HS-27A (cell line): ENCODE measurements around the gene GSTT2.
"Not testable (repeated sequence)": the region's sequence is repeated elsewhere in the genome, so short reads cannot be mapped to it uniquely, and the experiment has no call there.

Experiments used
- DNase-seq: peaks from one replicate; pipeline ENCODE4 v3.0.0-alpha.2; 2012; ENCODE audit warnings: low read depth, missing footprints

GSTT2 gene

GRCh38 chr22:23979557-23980240 is at the start of gene GSTT2:
GSTT2 (plus strand) TSS chr22:23980134.
- not testable (repeated sequence) for DNase-seq

DNA sequence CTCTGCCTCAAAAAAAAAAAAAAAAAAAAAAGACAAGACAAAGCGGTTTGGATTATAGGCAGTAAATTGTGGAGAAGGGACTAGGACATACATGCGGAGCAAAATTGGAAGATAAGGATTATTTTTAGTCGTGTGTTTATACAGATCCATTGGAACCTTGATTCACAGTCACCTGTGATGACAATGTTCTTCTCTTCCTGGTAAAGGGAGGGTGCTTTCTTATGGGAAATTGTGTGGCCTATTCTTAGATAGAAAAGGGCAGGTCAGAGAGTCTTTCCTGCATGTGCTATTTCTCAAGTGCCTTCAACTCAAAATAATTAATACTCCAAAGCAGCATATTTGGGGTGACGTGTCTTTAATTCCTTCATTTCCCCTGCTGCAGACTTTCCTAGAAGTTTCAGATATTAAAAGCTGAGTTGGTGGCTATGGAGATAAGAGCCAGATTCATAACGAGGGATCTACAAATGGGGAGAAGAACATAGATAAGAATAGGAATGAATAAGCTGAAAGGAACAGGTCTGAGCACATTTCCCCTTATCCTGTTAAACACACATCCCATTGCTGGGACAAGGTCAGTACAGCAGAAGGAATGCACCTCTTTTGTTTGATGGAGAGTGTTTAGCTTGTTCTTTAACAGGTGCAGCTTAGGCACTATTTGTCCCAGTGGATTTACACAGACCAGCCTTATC is 41.5 kb upstream of the GSTT2 start:
- DNase-seq: no peak

- no peak for DNase-seq
These were observed 40.9 kb upstream of the GSTT2 start for GRCh38 chr22:23939017-23939357.

DNA sequence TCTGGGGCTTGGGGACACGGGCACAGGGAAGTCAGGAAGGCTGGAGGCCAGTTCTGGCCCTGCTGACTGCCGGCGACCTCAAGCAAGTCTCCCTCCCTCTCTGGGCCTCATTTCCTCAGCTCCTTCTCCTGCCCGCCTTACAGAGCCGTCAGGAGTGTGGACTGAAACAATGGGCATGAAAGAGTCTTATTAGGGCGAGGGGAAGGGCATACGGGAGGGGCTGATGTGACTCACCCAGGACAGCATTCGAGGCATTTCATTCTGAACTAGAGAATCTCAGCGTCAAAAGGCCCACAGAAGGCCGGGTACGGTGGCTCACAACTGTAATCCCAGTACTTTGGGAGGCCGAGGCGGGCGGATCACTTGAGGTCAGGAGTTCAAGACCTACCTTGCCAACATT is 39.8 kb upstream of the GSTT2 start:
- not testable (repeated sequence) for DNase-seq

DNA sequence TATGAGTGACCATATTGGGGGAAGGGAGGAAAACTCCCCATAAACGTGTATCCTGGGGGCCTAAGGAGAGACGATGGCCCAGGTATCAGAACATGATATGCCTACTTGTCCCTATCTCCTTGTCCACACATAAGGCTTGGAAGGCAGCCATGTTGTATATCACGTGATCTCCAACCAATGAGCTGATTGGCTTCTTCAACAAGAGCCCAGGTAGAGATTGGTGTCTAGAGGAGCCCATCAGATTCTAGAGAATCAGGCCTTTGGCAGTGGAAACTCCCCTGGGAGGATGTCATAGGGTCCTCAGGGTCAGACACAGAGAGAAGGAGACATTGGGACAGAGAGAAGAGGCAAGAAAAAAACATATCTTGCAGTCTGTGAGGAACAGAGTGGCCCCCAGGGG is 32.5 kb upstream of the GSTT2 start:
- DNase-seq: not testable (repeated sequence)

DNA sequence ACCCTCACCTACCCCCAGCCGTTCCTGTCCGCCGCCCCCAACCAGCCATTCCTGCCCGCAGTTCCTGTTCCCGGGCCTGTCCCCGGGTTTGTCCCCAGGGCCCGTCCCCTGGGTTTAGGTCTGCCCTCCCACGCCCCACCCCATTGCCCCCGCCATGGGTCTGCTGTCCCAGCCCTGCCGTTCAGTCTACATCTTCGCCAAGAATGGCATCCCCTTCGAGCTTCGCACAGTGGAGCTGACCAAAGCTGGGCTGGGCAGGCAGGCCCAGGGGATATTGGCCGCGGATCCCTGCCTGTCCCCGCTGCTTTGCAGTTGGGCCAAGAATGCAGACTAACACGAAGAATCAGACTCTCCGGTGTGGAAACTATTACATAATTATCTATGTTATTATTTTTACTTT is 30.2 kb upstream of the GSTT2 start:
- not testable (repeated sequence) for DNase-seq

DNA sequence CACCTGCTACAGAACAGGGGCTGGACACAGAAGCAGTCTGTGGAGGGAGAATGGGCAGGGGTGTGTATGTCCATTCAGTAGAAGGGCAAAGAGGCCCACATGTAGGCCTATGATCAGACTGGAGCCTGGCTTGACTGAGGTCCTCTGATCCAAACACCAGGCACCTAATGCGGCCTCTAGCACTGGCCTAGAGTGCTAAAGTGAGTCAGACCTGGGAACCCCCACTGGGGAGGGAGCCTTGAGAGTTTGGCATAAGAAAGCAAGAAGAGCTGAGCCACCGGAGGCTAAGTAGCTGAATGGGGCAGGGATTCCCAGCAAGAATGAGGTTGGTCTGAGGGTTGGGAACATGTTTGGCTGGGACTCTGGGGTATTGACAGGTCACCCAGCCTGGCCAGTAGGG is 28.6 kb upstream of the GSTT2 start:
- not testable (repeated sequence) for DNase-seq

DNA sequence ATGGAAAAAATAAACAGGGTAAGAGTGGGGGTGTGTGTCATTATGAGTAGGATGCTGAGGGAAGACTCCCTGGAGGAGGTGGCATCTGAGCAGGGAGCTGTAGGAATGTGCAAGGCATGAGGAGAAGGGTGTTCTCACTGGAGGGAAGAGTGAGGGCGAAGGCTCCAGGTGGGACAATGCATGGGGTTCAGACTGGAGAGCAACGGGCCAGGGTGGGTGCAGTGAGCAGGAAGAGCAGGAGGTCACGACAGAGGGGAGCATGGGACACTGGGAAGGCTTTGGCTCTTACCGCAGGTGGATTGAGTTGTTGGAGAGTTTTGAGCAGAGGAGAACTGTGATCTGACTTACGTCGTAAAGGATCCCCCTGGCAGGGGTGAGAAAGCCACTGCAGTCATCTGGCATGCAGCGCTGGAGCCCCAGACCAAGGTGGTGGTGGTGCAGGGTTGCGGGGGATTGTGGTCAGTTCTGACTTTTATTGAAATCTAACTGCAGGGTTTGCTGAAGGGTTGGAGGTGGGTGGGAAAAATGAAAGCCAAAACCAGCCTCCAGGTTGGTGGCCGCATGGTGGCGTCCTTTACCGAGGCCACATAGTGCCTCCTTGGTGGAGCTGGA is 27.0 kb upstream of the GSTT2 start:
- not testable (repeated sequence) for DNase-seq

DNA sequence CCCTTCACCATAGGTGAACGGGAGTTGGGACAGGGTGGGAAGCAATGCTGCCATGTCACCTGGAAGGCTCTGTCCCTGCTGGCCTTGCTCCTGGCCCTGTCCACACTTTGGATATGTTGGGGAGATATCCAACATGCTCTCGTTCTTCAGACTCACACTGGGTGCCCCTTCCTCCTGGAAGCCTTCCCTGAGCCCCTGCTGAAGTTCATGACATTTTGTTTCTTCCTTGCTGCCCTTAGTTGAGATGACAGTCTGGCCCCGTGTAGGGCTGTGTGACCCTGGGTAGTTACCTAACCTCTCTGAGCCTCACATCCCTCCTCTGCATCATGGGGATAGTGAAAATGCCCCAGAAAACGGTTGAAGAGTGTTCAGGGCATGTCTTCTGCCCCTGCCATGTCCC is 26.4 kb upstream of the GSTT2 start:
- DNase-seq: not testable (repeated sequence)

- not testable (repeated sequence) for DNase-seq
These were observed 25.5 kb upstream of the GSTT2 start for GRCh38 chr22:23954193-23954990.

GRCh38 chr22:23954991-23955305 is 25.0 kb upstream of the GSTT2 start:
- not testable (repeated sequence) for DNase-seq

- DNase-seq: not testable (repeated sequence)
These were observed 24.0 kb upstream of the GSTT2 start for GRCh38 chr22:23955886-23956285.

GRCh38 chr22:23956301-23956900 is 23.5 kb upstream of the GSTT2 start:
- DNase-seq: peak; percentile 23

DNA sequence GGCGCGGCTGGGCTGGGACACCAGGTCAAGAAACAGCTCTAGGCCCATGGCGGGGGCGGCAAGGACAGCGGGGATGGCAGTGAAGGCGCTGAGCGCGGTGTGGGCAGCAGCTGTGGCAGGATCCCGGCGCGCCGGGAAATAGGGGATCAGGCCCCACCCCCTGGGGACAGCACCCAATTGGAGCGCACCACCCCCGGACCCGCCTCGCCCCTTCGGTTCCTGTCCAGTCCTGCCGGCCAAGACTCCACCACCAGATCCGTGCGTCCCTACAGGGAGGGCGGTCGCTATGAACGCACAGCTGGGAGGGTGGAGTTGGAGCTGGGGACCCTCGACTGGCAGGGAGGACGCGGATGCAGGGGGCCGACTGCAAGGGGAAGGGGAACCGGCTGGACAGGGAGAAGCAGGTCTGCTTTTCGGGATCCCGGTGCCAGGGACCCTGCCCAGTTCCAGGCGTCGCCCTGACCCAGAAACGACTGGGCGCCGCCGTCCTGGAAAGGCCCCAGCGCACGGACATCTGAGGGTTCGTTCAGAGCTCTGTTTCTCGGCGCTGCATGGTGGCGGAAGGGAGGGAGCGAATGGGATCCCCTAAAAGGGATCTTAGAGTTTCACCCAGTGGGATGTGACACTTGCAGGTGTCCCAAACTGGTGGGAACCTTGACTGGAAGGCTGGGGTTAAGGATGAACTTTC is 18.7 kb upstream of the GSTT2 start, which contains the start of gene GSTT2B:
TSS of gene GSTT2B (minus strand) at position 112 of the 688 bp plus-strand sequence. CDS start at position 48, 64 bp downstream.
- not testable (repeated sequence) for DNase-seq

DNA sequence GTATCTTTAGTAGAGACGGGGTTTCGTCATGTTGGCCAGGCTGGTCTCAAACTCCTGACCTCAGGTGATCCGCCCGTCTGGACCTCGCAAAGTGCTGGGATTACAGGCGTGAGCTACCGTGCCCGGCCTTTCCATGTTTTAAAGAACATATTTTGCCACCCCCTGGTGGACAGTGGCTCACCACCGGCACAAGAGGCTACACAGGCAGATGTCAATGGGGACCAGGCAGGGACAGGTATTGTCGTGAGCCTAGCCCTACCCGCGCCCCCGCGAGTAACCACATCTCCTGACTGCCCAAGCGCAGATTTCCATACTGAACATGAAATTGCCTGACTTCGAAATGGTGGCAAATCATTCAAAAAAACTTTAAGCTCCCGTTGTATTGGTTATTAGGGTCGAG is 13.8 kb upstream of the GSTT2 start:
- not testable (repeated sequence) for DNase-seq

- DNase-seq: not testable (repeated sequence)
These were observed 13.4 kb upstream of the GSTT2 start, which contains the start of gene DDTL for GRCh38 chr22:23966568-23966967. DDTL (plus strand) TSS chr22:23966888; CDS start chr22:23966915, 27 bp downstream.

GRCh38 chr22:23969071-23969470 is 10.9 kb upstream of the GSTT2 start:
- no peak for DNase-seq

DNA sequence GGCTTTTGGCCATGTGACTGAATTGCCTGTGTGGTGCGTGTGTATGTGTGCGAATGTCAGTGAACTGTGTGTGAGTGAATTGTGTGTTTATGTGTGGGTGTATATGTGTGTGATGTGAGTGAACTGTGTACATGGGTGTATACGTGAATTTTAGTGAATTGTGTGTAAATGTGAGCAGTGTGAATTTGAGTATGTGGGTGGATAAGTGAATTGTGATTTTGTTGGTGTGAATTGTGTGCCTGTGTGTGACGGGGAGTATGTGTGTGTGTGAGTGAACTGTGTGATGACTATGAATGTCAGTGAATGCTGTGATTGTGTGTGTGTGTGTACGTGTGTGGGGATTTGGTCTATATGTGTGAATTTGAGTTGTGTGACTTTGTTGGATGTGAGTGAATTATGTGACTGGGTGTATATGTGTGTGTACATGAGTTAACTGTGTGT is 9.7 kb upstream of the GSTT2 start:
- no peak for DNase-seq

- DNase-seq: no peak
These were observed 9.0 kb upstream of the GSTT2 start for GRCh38 chr22:23970816-23971486.

- not testable (repeated sequence) for DNase-seq
These were observed 8.0 kb upstream of the GSTT2 start for GRCh38 chr22:23971927-23972326.

DNA sequence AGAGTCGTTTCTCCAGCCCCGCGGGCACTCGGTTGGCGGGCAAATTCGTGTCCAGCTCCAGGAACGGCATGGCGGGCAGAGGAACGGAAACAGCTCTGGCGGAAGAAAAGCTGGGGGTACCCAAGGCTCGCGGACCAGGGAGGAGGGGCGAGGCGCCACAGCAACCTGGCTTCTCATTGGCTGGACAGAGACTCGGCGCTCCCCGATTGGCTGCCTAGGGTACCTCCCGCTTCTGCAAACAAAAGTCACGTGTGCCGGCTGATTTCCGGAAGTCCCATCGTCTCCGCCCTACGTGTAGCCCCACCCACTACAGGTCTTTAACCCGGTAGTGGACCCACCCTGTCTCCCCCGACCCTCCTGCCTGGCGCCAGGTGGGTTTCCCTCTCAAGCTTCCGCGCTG is 5.6 kb upstream of the GSTT2 start, which contains the start of gene DDT:
TSS of gene DDT (minus strand) at position 97 of the 400 bp plus-strand sequence. CDS start at position 70, 27 bp downstream.
- not testable (repeated sequence) for DNase-seq
